WTC11 (cell line): ENCODE results near the gene IFNG-AS1. TPM values are rescaled to one million over a fixed set of nuclear protein-coding genes. Genes with fewer than 3 reads are reported as not detected.

Source experiments
- ATAC-seq: fragments of 200-7000 bp; cut with Tn5 transposase; 2 replicates; pipeline ENCODE4 v1.10.0; 2021; ENCODE audit warnings: mild to moderate bottlenecking, moderate library complexity
- Bru-seq: library from RNA; stranded (reverse); fragments of 400-500 nt; gene quantifications from one replicate; lab custom pipeline; 2021; lab: Mats Ljungman, UMichigan
- CTCF ChIA-PET: fragments of 300-600 bp; sonication (Branson Sonifier 250); formaldehyde crosslinking; loops from one replicate; lab custom pipeline; 2021; ENCODE audit warnings: antibody characterized with exemption; lab: Charles Lee
- POLR2A ChIA-PET: fragments of 350-600 bp; sonication (Branson Sonifier 250); formaldehyde crosslinking; loops from one replicate; lab custom pipeline; 2021; ENCODE audit warnings: antibody characterized with exemption; lab: Charles Lee
- DNase-seq: peaks from one replicate; pipeline ENCODE4 v3.0.0; 2021; ENCODE audit warnings: low spot score
- H3K27ac Mint-ChIP-seq: 2 replicates; pipeline ENCODE4 v1.8.0; 2021; ENCODE audit warnings: mixed read lengths
- H3K27me3 Mint-ChIP-seq: 2 replicates; pipeline ENCODE4 v1.8.0; 2021; ENCODE audit warnings: low read depth, mild to moderate bottlenecking, moderate library complexity, mixed read lengths
- H3K36me3 Mint-ChIP-seq: 2 replicates; pipeline ENCODE4 v1.8.0; 2021; ENCODE audit warnings: mixed read lengths
- H3K4me1 Mint-ChIP-seq: 2 replicates; pipeline ENCODE4 v1.8.0; 2022; ENCODE audit warnings: mixed read lengths
- H3K4me3 Mint-ChIP-seq: 2 replicates; pipeline ENCODE4 v1.8.0; 2021; ENCODE audit warnings: mild to moderate bottlenecking, moderate library complexity, mixed read lengths
- H3K9me3 Mint-ChIP-seq: 2 replicates; pipeline ENCODE4 v1.8.0; 2021; ENCODE audit warnings: mixed read lengths
- ATF1 ChIP-seq: sonication (generic); formaldehyde crosslinking; IDR thresholded peaks from 2 replicates; pipeline ENCODE4 v1.8.1; 2023; ENCODE audit warnings: mild to moderate bottlenecking, moderate library complexity, missing genetic modification reagents
- ATF3 ChIP-seq: sonication (generic); formaldehyde crosslinking; conservative IDR thresholded peaks from 2 replicates; pipeline ENCODE4 v1.8.1; 2022; ENCODE audit warnings: mild to moderate bottlenecking, missing genetic modification reagents
- CDX4 ChIP-seq: fragments of 250-450 bp; sonication (Bioruptor Pico); IDR thresholded peaks from 2 replicates; pipeline ENCODE4 v1.9.0; 2021; ENCODE audit warnings: moderate library complexity, mild to moderate bottlenecking, inconsistent platforms, borderline replicate concordance
- E2F1 ChIP-seq: sonication (generic); formaldehyde crosslinking; IDR thresholded peaks from 2 replicates; pipeline ENCODE4 v1.8.0; 2022; ENCODE audit warnings: mild to moderate bottlenecking, missing genetic modification reagents
- E2F4 ChIP-seq: sonication (generic); formaldehyde crosslinking; IDR thresholded peaks from 2 replicates; pipeline ENCODE4 v1.8.1; 2022; ENCODE audit warnings: low read depth, mild to moderate bottlenecking, moderate library complexity, missing genetic modification reagents, borderline replicate concordance
- FOXJ3 ChIP-seq: sonication (generic); formaldehyde crosslinking; IDR thresholded peaks from 2 replicates; pipeline ENCODE4 v1.9.0; 2021; ENCODE audit warnings: missing genetic modification reagents, mild to moderate bottlenecking, borderline replicate concordance
- HMGXB4 ChIP-seq: sonication (generic); formaldehyde crosslinking; IDR thresholded peaks from 2 replicates; pipeline ENCODE4 v1.8.1; 2023; ENCODE audit warnings: mild to moderate bottlenecking, moderate library complexity, missing genetic modification reagents
- NFE2L1 ChIP-seq: sonication (generic); formaldehyde crosslinking; IDR thresholded peaks from 2 replicates; pipeline ENCODE4 v1.8.1; 2023; ENCODE audit warnings: missing genetic modification reagents
- NFYB ChIP-seq: sonication (generic); formaldehyde crosslinking; conservative IDR thresholded peaks from 2 replicates; pipeline ENCODE4 v1.8.0; 2022; ENCODE audit warnings: low read depth, missing genetic modification reagents
- OVOL2 ChIP-seq: fragments of 250-450 bp; sonication (Bioruptor Pico); IDR thresholded peaks from 2 replicates; pipeline ENCODE4 v1.9.0; 2021; ENCODE audit warnings: mild to moderate bottlenecking, borderline replicate concordance
- PRDM15 ChIP-seq: sonication (generic); formaldehyde crosslinking; IDR thresholded peaks from 2 replicates; pipeline ENCODE4 v1.8.0; 2022; ENCODE audit warnings: missing genetic modification reagents
- PREB ChIP-seq: sonication (generic); formaldehyde crosslinking; IDR thresholded peaks from 2 replicates; pipeline ENCODE4 v1.8.1; 2022; ENCODE audit warnings: mild to moderate bottlenecking, missing genetic modification reagents, moderate library complexity, borderline replicate concordance
- PRRX2 ChIP-seq: fragments of 250-450 bp; sonication (Bioruptor Pico); IDR thresholded peaks from 2 replicates; pipeline ENCODE4 v1.8.0; 2021; ENCODE audit warnings: mild to moderate bottlenecking
- RORB ChIP-seq: fragments of 250-450 bp; sonication (Bioruptor Pico); IDR thresholded peaks from 2 replicates; pipeline ENCODE4 v1.9.0; 2021; ENCODE audit warnings: mild to moderate bottlenecking
- TEAD1 ChIP-seq: sonication (generic); formaldehyde crosslinking; IDR thresholded peaks from 2 replicates; pipeline ENCODE4 v1.8.0; 2022; ENCODE audit warnings: mild to moderate bottlenecking, missing genetic modification reagents
- ZBTB21 ChIP-seq: sonication (generic); formaldehyde crosslinking; IDR thresholded peaks from 2 replicates; pipeline ENCODE4 v1.8.1; 2023; ENCODE audit warnings: mild to moderate bottlenecking, missing genetic modification reagents, borderline replicate concordance
- ZNF219 ChIP-seq: sonication (generic); formaldehyde crosslinking; IDR thresholded peaks from 2 replicates; pipeline ENCODE4 v1.8.0; 2023; ENCODE audit warnings: missing genetic modification reagents, mild to moderate bottlenecking, borderline replicate concordance
- ZNF263 ChIP-seq: sonication (generic); formaldehyde crosslinking; IDR thresholded peaks from 2 replicates; pipeline ENCODE4 v1.8.1; 2022; ENCODE audit warnings: low read depth, mild to moderate bottlenecking, moderate library complexity, missing genetic modification reagents
- ZNF396 ChIP-seq: fragments of 250-450 bp; sonication (Bioruptor Pico); IDR thresholded peaks from 2 replicates; pipeline ENCODE4 v1.8.0; 2021; ENCODE audit warnings: mild to moderate bottlenecking, moderate library complexity, borderline replicate concordance
- long read RNA-seq, 3 experiments: library from RNA in 1 of 3; library from capped mRNA in 1 of 3; library from polyadenylated mRNA in 1 of 3; unstranded in 2 of 3; stranded (forward) in 1 of 3; transcript quantifications; one replicate each; pipeline ENCODE4 v2.0.0, GENCODE V29; 2021
- total RNA-seq: library from RNA; stranded (reverse); gene quantifications from 3 replicates; pipeline ENCODE4 v1.2.3, GENCODE V29; 2021

IFNG-AS1 gene
- total RNA-seq = not detected in 3 replicates
- Bru-seq, nascent RNA = percentile 0 among the genes with signal in this experiment
- long read RNA-seq, experiment 1 = 0 reads
- long read RNA-seq, experiment 2 = 0 reads
- long read RNA-seq, experiment 3 = 0 reads

GRCh38 chr12:67989184-67989920 is at the start of gene IFNG-AS1:
Gene IFNG-AS1 (plus strand): TSS chr12:67989447.
- Mint-ChIP-seq H3K36me3 (no peaks in the 10 kb centered on the region), H3K27ac (no peak within 1 kb of the TSS), H3K4me1 (peaks cover 21% of the 10 kb centered on the region), H3K27me3 (no peaks in the 10 kb centered on the region), H3K9me3 (peaks cover 12% of the 10 kb centered on the region), H3K4me3 (no peak within 1 kb of the TSS)
- POLR2A ChIA-PET = no interaction called here
- TF ChIP-seq ATF3 (no peak), HMGXB4 (no peak), NFYB (CRISPR knock-in tag) (no peak), CDX4 (CRISPR knock-in tag) (no peak), ZBTB21 (no peak)
- DNase-seq = no peak
- CTCF ChIA-PET = interaction anchor here (0.9 kb wide), 1 partner anchor 51 kb away, joined by 4 read pairs; no protein-coding TSS in a partner anchor
- ATAC-seq = no peak

GRCh38 chr12:67939611-67940010 is 49.6 kb upstream of the IFNG-AS1 start:
- DNase-seq = no peak
- no peak overlapping the region for H3K4me3 Mint-ChIP-seq
- 0 out of 2 replicates have a peak, but pooled peaks cover 5% of the 10 kb centered on the region for H3K9me3 Mint-ChIP-seq
- no peaks in the 10 kb centered on the region for H3K27me3 Mint-ChIP-seq
- H3K4me1 Mint-ChIP-seq = peaks cover 26% of the 10 kb centered on the region
- ATAC-seq = no peak
- ChIA-PET POLR2A (interaction anchor here (0.5 kb wide), 1 partner anchor 67 kb away, joined by 3 read pairs; no protein-coding TSS in a partner anchor), CTCF (no interaction called here)
- no peaks in the 10 kb centered on the region for H3K36me3 Mint-ChIP-seq
- H3K27ac Mint-ChIP-seq = no peak overlapping the region
- no peak for TF ChIP-seq ATF1
- TF ChIP-seq PRRX2 (CRISPR knock-in tag) = no peak
- TF ChIP-seq NFE2L1 (CRISPR knock-in tag) = no peak
- TF ChIP-seq FOXJ3 = no peak
- no peak for TF ChIP-seq ZNF263 (CRISPR knock-in tag)
- TF ChIP-seq TEAD1 (CRISPR knock-in tag) = no peak
- TF ChIP-seq ZNF219 (CRISPR knock-in tag) = no peak
- no peak for TF ChIP-seq RORB (CRISPR knock-in tag)
- TF ChIP-seq E2F4 = no peak
- no peak for TF ChIP-seq PREB (CRISPR knock-in tag)
- TF ChIP-seq OVOL2 (CRISPR knock-in tag) = no peak
- TF ChIP-seq PRDM15 (CRISPR knock-in tag) = no peak
- TF ChIP-seq ZNF396 = no peak
- no peak for TF ChIP-seq E2F1 (CRISPR knock-in tag)
- no peak for TF ChIP-seq HMGXB4
